OCI-LY7 (cell line): ENCODE results near the gene PCDHGA4. TPM values are rescaled to one million over a fixed set of nuclear protein-coding genes. Genes with fewer than 3 reads are reported as not detected.
"Not testable (repeated sequence)": the region's sequence is repeated elsewhere in the genome, so short reads cannot be mapped to it uniquely, and the experiment has no call there.

ENCODE experiments used
- BruUV-seq: library from RNA; stranded (reverse); fragments of 400-500 nt; replicated peaks from 2 replicates; lab custom pipeline; 2021; lab: Mats Ljungman, UMichigan
- CTCF ChIA-PET: fragments of 300-600 bp; sonication (Branson Sonifier 250); formaldehyde crosslinking; loops from one replicate; lab custom pipeline; 2022; ENCODE audit warnings: antibody characterized with exemption; ENCODE audit not compliant: unreplicated experiment; lab: Charles Lee
- POLR2A ChIA-PET: fragments of 300-600 bp; sonication (Branson Sonifier 250); formaldehyde crosslinking; loops from one replicate; lab custom pipeline; 2022; ENCODE audit warnings: antibody characterized with exemption; lab: Charles Lee
- DNase-seq: peaks from one replicate; pipeline ENCODE4 v3.0.0-alpha.2; 2015; ENCODE audit warnings: low spot score
- H2AFZ ChIP-seq: fragments of 200-600 bp; sonication (generic), shearing (Covaris generic); 2 replicates; pipeline ENCODE4 v1.6.1; 2014; ENCODE audit warnings: mild to moderate bottlenecking, antibody characterized with exemption, low read length, moderate library complexity
- H3K27ac ChIP-seq: fragments of 200-600 bp; sonication (generic); 2 replicates; pipeline ENCODE4 v1.5.1; 2014; ENCODE audit warnings: mixed run types, low read depth, mild to moderate bottlenecking, moderate library complexity, low read length, inconsistent platforms; ENCODE audit not compliant: poor library complexity, severe bottlenecking
- H3K36me3 ChIP-seq: fragments of 200-600 bp; sonication (generic); 2 replicates; pipeline ENCODE4 v1.6.1; 2014; ENCODE audit warnings: mild to moderate bottlenecking, antibody characterized with exemption, low read length, moderate library complexity, mixed read lengths; ENCODE audit not compliant: insufficient read depth
- H3K4me1 ChIP-seq: fragments of 200-600 bp; sonication (generic); 2 replicates; pipeline ENCODE4 v1.5.1; 2014; ENCODE audit warnings: mild to moderate bottlenecking, low read length; ENCODE audit not compliant: insufficient read depth, poor library complexity, severe bottlenecking
- H3K4me2 ChIP-seq: fragments of 200-600 bp; sonication (generic); 2 replicates; pipeline ENCODE4 v1.6.1; 2014; ENCODE audit warnings: mild to moderate bottlenecking, low read length
- H3K4me3 ChIP-seq: fragments of 200-600 bp; sonication (generic); 2 replicates; pipeline ENCODE4 v1.5.1; 2014; ENCODE audit warnings: mild to moderate bottlenecking, low read depth, low read length; ENCODE audit not compliant: poor library complexity, severe bottlenecking
- H3K79me2 ChIP-seq: fragments of 200-600 bp; sonication (generic); 2 replicates; pipeline ENCODE4 v1.6.1; 2016; ENCODE audit warnings: low read depth, mild to moderate bottlenecking, low read length, moderate library complexity, mixed read lengths; ENCODE audit not compliant: insufficient read depth
- H3K9me2 ChIP-seq: fragments of 200-600 bp; sonication (generic); 2 replicates; pipeline ENCODE4 v1.6.1; 2016; ENCODE audit warnings: mild to moderate bottlenecking, low read length, mixed read lengths; ENCODE audit not compliant: insufficient read depth
- H3K9me3 ChIP-seq: fragments of 200-600 bp; sonication (generic); 2 replicates; pipeline ENCODE4 v1.6.1; 2014; ENCODE audit warnings: mild to moderate bottlenecking, mixed run types, low read length, mixed read lengths
- H4K20me1 ChIP-seq: fragments of 200-600 bp; sonication (generic); 2 replicates; pipeline ENCODE4 v1.6.1; 2014; ENCODE audit warnings: mild to moderate bottlenecking, antibody characterized with exemption, low read length, moderate library complexity, mixed read lengths; ENCODE audit not compliant: insufficient read depth
- CTCF ChIP-seq: fragments of 200-600 bp; sonication (generic); conservative IDR thresholded peaks from 2 replicates; pipeline ENCODE4 v1.5.1; 2014; ENCODE audit warnings: mild to moderate bottlenecking, antibody characterized with exemption, low read length, moderate library complexity, mixed read lengths
- EZH2phosphoT487 ChIP-seq: fragments of 200-600 bp; sonication (generic); IDR thresholded peaks from 2 replicates; pipeline ENCODE4 v1.6.1; 2018; ENCODE audit warnings: low read depth, borderline replicate concordance, mild to moderate bottlenecking, mixed run types, antibody characterized with exemption, low read length, moderate library complexity, mixed read lengths
- intact Hi-C: fragments of 100-400 bp; cut with micrococcal nuclease; formaldehyde crosslinking; loops from one replicate; pipeline ENCODE4 v1.10.0; 2022; ENCODE audit not compliant: unreplicated experiment
- total RNA-seq, 2 experiments: library from RNA; depleted of rRNA in 1 of 2; stranded (reverse); fragments of >200 nt in 1 of 2; shearing (Covaris generic) in 1 of 2; gene quantifications; 2 replicates each; pipeline ENCODE4 v1.2.3, GENCODE V29; 2014 to 2022

PCDHGA4 gene
- total RNA-seq, 2 experiments from 2014 or later, result 1.9 to 3.5 TPM

- Histone ChIP-seq H3K4me3 (no peak overlapping the region), H3K4me2 (no peak overlapping the region), H4K20me1 (no peaks in the 10 kb centered on the region), H2AFZ (no peak overlapping the region), H3K9me3 (no peaks in the 10 kb centered on the region), H3K27ac (no peak overlapping the region), H3K9me2 (no peaks in the 10 kb centered on the region), H3K79me2 (no peaks in the 10 kb centered on the region), H3K4me1 (no peaks in the 10 kb centered on the region), H3K36me3 (no peaks in the 10 kb centered on the region)
- CTCF ChIA-PET, result no interaction called here
- intact Hi-C loops, result no loop called here
- TF ChIP-seq CTCF (no peak), EZH2phosphoT487 (no peak)
- DNase-seq, result no peak
- BruUV-seq, result no TSS peak
- POLR2A ChIA-PET, result no interaction called here
Observed at GRCh38 chr5:141384471-141385267, 29.8 kb downstream of the PCDHGA4 start.

DNA sequence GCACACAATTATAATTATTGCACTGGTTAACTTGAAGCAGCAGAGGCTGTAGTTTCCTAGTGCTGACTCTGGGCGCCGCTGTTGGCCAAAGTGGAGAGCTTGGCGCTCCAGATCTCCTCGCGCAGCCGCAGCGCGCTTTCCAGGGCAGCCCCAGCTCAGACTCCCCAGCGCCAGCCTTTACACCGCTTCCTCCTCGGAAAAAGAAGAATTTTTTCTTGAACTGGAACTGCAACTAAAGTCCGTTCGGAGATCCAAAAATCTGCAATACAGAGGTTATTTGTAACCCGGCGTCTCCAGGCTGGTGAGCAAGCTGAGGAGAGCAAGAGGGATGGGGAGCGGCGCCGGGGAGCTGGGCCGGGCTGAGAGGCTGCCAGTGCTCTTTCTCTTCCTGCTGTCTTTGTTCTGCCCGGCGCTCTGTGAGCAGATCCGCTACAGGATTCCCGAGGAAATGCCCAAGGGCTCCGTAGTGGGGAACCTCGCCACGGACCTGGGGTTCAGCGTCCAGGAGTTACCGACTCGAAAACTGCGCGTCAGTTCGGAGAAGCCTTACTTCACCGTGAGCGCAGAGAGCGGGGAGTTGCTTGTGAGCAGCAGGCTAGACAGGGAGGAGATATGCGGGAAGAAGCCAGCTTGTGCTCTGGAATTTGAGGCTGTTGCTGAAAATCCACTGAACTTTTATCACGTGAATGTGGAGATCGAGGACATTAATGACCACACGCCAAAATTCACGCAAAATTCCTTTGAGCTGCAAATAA lies 32.9 kb downstream of the PCDHGA4 start, which contains the start of gene PCDHGB4:
TSS of gene PCDHGB4 (plus strand) at position 142 of the 755 bp plus-strand sequence. CDS start at position 329, 187 bp downstream.
- CTCF ChIA-PET, H3K9me2 ChIP-seq, BruUV-seq, H2AFZ ChIP-seq, H3K4me1 ChIP-seq, H3K9me3 ChIP-seq, H4K20me1 ChIP-seq, H3K79me2 ChIP-seq, H3K36me3 ChIP-seq, H3K27ac ChIP-seq: not testable (repeated sequence)
- peak; percentile 58 for DNase-seq
- H3K4me3 ChIP-seq, result peak within 1 kb of the TSS; percentile 61
- H3K4me2 ChIP-seq, result peak within 1 kb of the TSS; percentile 31; the same call in 1 of the 2 replicates
- intact Hi-C loops, result loop anchor here (1.0 kb wide), 1 partner anchor 25 kb away; the partner anchor contains the start of gene PCDHGA10
- TF ChIP-seq CTCF, result peak; percentile 75
- POLR2A ChIA-PET, result interaction anchor here (0.6 to 1.4 kb wide), 2 partner anchors 9 to 119 kb away, joined by 3 to 4 read pairs; no protein-coding TSS in a partner anchor
